ENCODE results near the gene MYH9.
A peak's percentile ranks its signal among the peaks of the same experiment; 100 is the strongest.

GRCh38 chr22:36409911-36410756 lies 22.4 kb upstream of the MYH9 start:
- TF ChIP-seq, protein P1, sequence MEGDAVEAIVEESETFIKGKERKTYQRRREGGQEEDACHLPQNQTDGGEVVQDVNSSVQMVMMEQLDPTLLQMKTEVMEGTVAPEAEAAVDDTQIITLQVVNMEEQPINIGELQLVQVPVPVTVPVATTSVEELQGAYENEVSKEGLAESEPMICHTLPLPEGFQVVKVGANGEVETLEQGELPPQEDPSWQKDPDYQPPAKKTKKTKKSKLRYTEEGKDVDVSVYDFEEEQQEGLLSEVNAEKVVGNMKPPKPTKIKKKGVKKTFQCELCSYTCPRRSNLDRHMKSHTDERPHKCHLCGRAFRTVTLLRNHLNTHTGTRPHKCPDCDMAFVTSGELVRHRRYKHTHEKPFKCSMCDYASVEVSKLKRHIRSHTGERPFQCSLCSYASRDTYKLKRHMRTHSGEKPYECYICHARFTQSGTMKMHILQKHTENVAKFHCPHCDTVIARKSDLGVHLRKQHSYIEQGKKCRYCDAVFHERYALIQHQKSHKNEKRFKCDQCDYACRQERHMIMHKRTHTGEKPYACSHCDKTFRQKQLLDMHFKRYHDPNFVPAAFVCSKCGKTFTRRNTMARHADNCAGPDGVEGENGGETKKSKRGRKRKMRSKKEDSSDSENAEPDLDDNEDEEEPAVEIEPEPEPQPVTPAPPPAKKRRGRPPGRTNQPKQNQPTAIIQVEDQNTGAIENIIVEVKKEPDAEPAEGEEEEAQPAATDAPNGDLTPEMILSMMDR (conservative IDR thresholded peaks at IDR 0.05; ENCODE audit: low read depth in 2 of 2) = no peak
- no peak for TF ChIP-seq EZH2 (IDR thresholded peaks at IDR 0.05; ENCODE audit: low read depth, unreplicated experiment)
- no peak for TF ChIP-seq EZH2phosphoT487 (IDR thresholded peaks at IDR 0.05; ENCODE audit: unreplicated experiment)
- peak; percentile 90 for TF ChIP-seq POLR2AphosphoS5 (IDR thresholded peaks at IDR 0.05; ENCODE audit: low read depth)
- TF ChIP-seq ZNF331 (CRISPR knock-in tag; IDR thresholded peaks at IDR 0.05; ENCODE audit: low read depth) = no peak
- TF ChIP-seq ZNF114 (CRISPR knock-in tag; IDR thresholded peaks at IDR 0.05) = no peak
- TF ChIP-seq ZNF462 (CRISPR knock-in tag; IDR thresholded peaks at IDR 0.05) = no peak
- no peak; the same call in 1 of the 2 replicates for TF ChIP-seq CREB1 (CRISPR knock-in tag; IDR thresholded peaks at IDR 0.05; ENCODE audit: low read depth)
- no peak for TF ChIP-seq JUNB (IDR thresholded peaks at IDR 0.05; ENCODE audit: unreplicated experiment)
- no peak for TF ChIP-seq REST (IDR thresholded peaks at IDR 0.05; ENCODE audit: unreplicated experiment)
